ENCODE measurements around the gene ACVR1B.

Gene ACVR1B

DNA sequence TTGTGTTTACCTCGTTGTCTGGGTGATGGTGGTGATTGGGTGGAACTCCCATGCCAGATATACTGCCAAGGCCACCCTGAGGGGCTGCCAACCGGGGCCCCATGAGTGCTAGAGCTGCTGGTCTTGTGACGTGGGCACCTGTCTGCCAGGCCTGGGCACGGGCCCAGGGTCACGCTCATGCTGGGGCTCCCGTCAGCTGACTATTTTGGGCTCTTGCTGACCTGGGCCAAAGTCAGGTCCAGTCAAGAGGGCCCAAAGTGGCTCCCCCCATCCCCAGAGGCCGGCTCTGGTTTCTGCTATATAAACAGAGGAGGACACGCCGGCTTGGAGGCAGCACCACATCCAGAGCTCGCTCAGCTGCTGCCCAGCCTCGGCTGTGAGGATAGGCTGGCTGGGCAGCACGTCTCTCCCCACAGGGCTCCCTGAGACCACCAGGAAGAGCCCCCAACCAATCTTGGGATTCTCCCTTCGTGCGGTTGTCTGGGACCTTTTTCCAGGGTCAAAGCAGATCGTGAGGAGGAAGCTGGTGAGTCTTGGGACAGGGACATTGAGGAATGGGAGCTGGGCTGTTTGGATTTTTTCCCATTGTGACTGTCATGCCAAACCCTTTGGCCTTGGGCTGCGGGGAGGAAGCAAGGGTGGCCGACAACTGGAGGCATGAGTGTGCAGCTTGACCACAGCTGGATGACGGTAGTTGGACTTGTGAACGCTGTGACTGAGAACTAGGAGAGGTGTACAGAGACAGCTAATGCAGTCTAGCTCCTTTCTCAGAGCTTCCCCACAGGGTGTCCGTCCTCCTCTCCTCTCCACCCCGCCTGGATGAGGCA, 92.1 kb downstream of the ACVR1B start:
- DNase-seq (ENCODE audit: low read depth in 2 of 2) = no peak

DNA sequence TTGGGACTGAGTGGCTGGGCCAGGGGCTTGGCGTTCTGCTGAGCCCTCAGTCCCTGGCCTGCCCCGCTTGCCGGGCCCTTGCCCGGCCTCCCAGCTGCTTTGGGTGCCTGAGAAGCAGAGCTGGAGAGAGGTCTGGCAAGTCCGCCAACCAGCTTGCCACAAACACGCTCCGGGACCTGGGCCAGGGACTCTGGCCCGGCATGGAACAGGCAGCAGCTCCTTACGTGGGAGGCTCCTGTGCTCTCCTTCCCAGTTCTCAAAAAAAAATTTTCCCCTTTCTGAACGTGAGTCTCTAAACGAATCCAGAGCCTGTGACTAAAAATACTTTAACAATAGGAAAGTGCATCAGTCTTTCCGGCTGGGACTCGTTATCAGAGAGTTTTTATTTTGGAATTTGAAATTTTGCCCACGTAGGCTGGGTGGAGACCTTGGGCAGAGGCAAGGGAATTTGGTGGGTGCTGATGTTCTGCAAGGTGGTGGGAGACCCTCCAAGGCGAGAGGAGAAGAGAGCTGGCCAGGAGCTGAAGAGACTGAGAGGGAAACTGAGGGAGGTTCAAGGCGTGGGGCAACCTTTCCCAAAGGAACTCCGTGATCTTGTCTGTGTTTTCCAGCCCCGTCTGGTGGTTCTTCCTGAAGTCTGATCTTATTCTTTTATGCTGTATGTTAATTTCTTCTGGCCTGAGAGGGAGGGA, 92.9 kb downstream of the ACVR1B start:
- no peak for DNase-seq (ENCODE audit: low read depth in 2 of 2)

DNA sequence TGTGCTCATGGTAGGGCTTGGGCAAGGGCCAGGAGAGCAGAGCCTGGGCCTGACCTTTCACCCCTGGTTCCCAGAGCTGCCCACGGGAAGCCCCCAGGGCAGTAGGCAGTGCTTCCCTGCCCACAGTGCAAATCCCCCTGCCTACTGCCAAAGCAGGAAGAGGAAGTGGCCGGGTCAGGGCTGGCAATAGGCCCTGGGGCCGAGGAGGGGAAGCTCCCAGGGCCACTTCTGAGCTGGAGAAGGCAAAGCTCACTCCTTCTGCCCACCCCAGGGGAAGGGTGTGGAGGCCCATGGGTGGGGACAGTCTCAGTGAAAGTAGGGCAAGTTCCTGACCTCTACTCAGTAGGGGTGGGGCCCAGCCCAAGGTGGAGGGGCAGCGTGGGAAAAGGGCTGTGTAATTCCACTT, 94.3 kb downstream of the ACVR1B start:
- DNase-seq (ENCODE audit: low read depth in 2 of 2) = no peak
